HCT116 (cell line): ENCODE measurements around the gene TSEN34.

Experiments
- CEBPB ChIP-seq: IDR thresholded peaks from 2 replicates; pipeline ENCODE4 v1.6.1; 2012; ENCODE audit warnings: low read depth
- CTCF ChIP-seq, 3 experiments: fragments of 200-600 bp in 1 of 3; sonication (generic) in 1 of 3; IDR thresholded peaks in 2 of 3; conservative IDR thresholded peaks in 1 of 3; 2 replicates each; pipeline ENCODE4 v1.5.1; 2012 to 2017; ENCODE audit warnings: low read depth in 2 of 3, low read length in 2 of 3, antibody characterized with exemption in 1 of 3, borderline replicate concordance in 1 of 3, control low read depth in 1 of 3, mild to moderate bottlenecking in 1 of 3, mixed read lengths in 1 of 3, mixed run types in 1 of 3, moderate library complexity in 1 of 3; ENCODE audit not compliant: insufficient read depth in 1 of 3
- EZH2phosphoT487 ChIP-seq: fragments of 200-600 bp; IDR thresholded peaks from 2 replicates; pipeline ENCODE4 v1.6.1; 2018; ENCODE audit warnings: antibody characterized with exemption, borderline replicate concordance
- MAX ChIP-seq: IDR thresholded peaks from 2 replicates; pipeline ENCODE4 v1.6.1; 2012
- POLR2A ChIP-seq: IDR thresholded peaks from 2 replicates; pipeline ENCODE4 v1.7.0; 2011; ENCODE audit warnings: borderline replicate concordance; ENCODE audit not compliant: insufficient read depth, insufficient read length; ENCODE audit errors: extremely low read depth
- POLR2AphosphoS5 ChIP-seq: IDR thresholded peaks from 2 replicates; pipeline ENCODE4 v1.6.1; 2011; ENCODE audit warnings: mild to moderate bottlenecking, low read depth, low read length, moderate library complexity
- RAD21 ChIP-seq: IDR thresholded peaks from 2 replicates; pipeline ENCODE4 v1.6.1; 2012; ENCODE audit warnings: low read depth, mild to moderate bottlenecking
- REST ChIP-seq: IDR thresholded peaks from 2 replicates; pipeline ENCODE4 v1.6.1; 2012; ENCODE audit warnings: low read depth
- SP1 ChIP-seq: IDR thresholded peaks from 2 replicates; pipeline ENCODE4 v1.6.1; 2012; ENCODE audit warnings: low read depth
- TCF7L2 ChIP-seq: IDR thresholded peaks from 2 replicates; pipeline ENCODE4 v1.7.0; 2011; ENCODE audit warnings: borderline replicate concordance, inconsistent platforms; ENCODE audit not compliant: insufficient read depth, insufficient read length; ENCODE audit errors: extremely low read depth
- YY1 ChIP-seq: IDR thresholded peaks from 2 replicates; pipeline ENCODE4 v1.6.1; 2011; ENCODE audit warnings: low read length, low read depth, moderate library complexity, mild to moderate bottlenecking; ENCODE audit not compliant: insufficient replicate concordance; ENCODE audit errors: extremely low read depth

- TF ChIP-seq REST (no peak), SP1 (no peak), POLR2A (no peak), CTCF (IDR thresholded peaks at IDR 0.05 in 2 of 3, conservative IDR thresholded peaks at IDR 0.05 in 1 of 3; ENCODE audit: borderline replicate concordance in 1 of 3, insufficient read depth in 1 of 3, low read depth in 2 of 3, low read length in 2 of 3) (no peak), RAD21 (no peak), TCF7L2 (no peak), CEBPB (no peak), MAX (no peak), EZH2phosphoT487 (no peak), YY1 (no peak), POLR2AphosphoS5 (no peak)
These were observed 16.9 kb upstream of the TSEN34 start for GRCh38 chr19:54173951-54174834.
